Fibroblast of peridontal ligament (primary cell): Measurements from ENCODE around the gene SNX14.
"Not testable (repeated sequence)": the region's sequence is repeated elsewhere in the genome, so short reads cannot be mapped to it uniquely, and the experiment has no call there.

Experiments
- DNase-seq: peaks from one replicate; pipeline ENCODE4 v3.0.0-alpha.2; 2010; ENCODE audit errors: extremely low read depth

Gene SNX14

GRCh38 chr6:85591207-85591606, 2.5 kb downstream of the SNX14 start:
- DNase-seq = no peak

- DNase-seq = no peak
Measured at GRCh38 chr6:85585741-85586140, 7.9 kb downstream of the SNX14 start.

- not testable (repeated sequence) for DNase-seq
Measured at GRCh38 chr6:85582832-85583231, 10.8 kb downstream of the SNX14 start.

- DNase-seq = no peak
Measured at GRCh38 chr6:85581572-85581971, 12.1 kb downstream of the SNX14 start.

GRCh38 chr6:85580878-85581267, 12.8 kb downstream of the SNX14 start:
- DNase-seq = no peak

GRCh38 chr6:85580118-85580877, 13.4 kb downstream of the SNX14 start:
- DNase-seq = no peak

GRCh38 chr6:85579581-85579980, 14.1 kb downstream of the SNX14 start:
- no peak for DNase-seq

GRCh38 chr6:85576476-85576875, 17.2 kb downstream of the SNX14 start:
- no peak for DNase-seq

GRCh38 chr6:85574932-85575598, 18.6 kb downstream of the SNX14 start:
- DNase-seq = peak; percentile 62

GRCh38 chr6:85569323-85569722, 24.3 kb downstream of the SNX14 start:
- DNase-seq = no peak

GRCh38 chr6:85568411-85568810, 25.2 kb downstream of the SNX14 start:
- no peak for DNase-seq

GRCh38 chr6:85565736-85566135, 27.9 kb downstream of the SNX14 start:
- DNase-seq = no peak

- DNase-seq = not testable (repeated sequence)
Measured at GRCh38 chr6:85564223-85564622, 29.4 kb downstream of the SNX14 start.

GRCh38 chr6:85561750-85562357, 31.8 kb downstream of the SNX14 start:
- no peak for DNase-seq

GRCh38 chr6:85556992-85557668, 36.5 kb downstream of the SNX14 start:
- DNase-seq = no peak

GRCh38 chr6:85552652-85553051, 41.0 kb downstream of the SNX14 start:
- no peak for DNase-seq

- no peak for DNase-seq
Measured at GRCh38 chr6:85551264-85551663, 42.4 kb downstream of the SNX14 start.

- DNase-seq = no peak
Measured at GRCh38 chr6:85547719-85548118, 45.9 kb downstream of the SNX14 start.

GRCh38 chr6:85544776-85545175, 48.9 kb downstream of the SNX14 start:
- DNase-seq = peak; percentile 8

GRCh38 chr6:85537055-85537494, 56.6 kb downstream of the SNX14 start:
- DNase-seq = peak; percentile 54

- not testable (repeated sequence) for DNase-seq
Measured at GRCh38 chr6:85524281-85524680, 69.4 kb downstream of the SNX14 start.

GRCh38 chr6:85516168-85516567, 77.5 kb downstream of the SNX14 start:
- DNase-seq = no peak
